ENCODE data around the gene MYO15B. TPM values are rescaled to one million over a fixed set of nuclear protein-coding genes. Genes with fewer than 3 reads are reported as not detected.
A peak's percentile ranks its signal among the peaks of the same experiment; 100 is the strongest.

MYO15B gene
- total and polyA plus RNA-seq, 10 donors = 123 to 569 (median 347) TPM

GRCh38 chr17:75602644-75603043 lies 15.0 kb downstream of the MYO15B start:
- H3K27ac ChIP-seq = no peak overlapping the region
- DNase-seq = no peak
- H3K9me3 ChIP-seq = no peaks in the 10 kb centered on the region
- no peak for TF ChIP-seq POLR2A (IDR thresholded peaks at IDR 0.05)
- TF ChIP-seq POLR2AphosphoS5 (IDR thresholded peaks at IDR 0.05) = no peak
- TF ChIP-seq CTCF (IDR thresholded peaks at IDR 0.05 in 8 of 11, conservative IDR thresholded peaks at IDR 0.05 in 3 of 11) = no peak
- 85 to 94% (median 90%) methylated on average over 4 to 12 of the region's 12 CpGs for WGBS, 5 donors
- no peak overlapping the region for H3K4me3 ChIP-seq
- H3K4me1 ChIP-seq = peaks cover 0 to 10% (median 3%) of the 10 kb centered on the region in 6 donors
- H3K36me3 ChIP-seq = peaks cover 0 to 32% (median 0%) of the 10 kb centered on the region in 6 donors
- no peaks in the 10 kb centered on the region for H3K27me3 ChIP-seq (replicated peaks in 1 of 7)
- intact Hi-C loops (cut with DNase I; ENCODE audit: low total_unique reads) = no loop called here

GRCh38 chr17:75603123-75603522 lies 15.5 kb downstream of the MYO15B start:
- WGBS, 5 donors = 72 to 90% (median 80%) methylated on average over 9 of the region's 9 CpGs
- no peak for DNase-seq
- Histone ChIP-seq H3K4me3 (no peak overlapping the region), H3K9me3 (no peaks in the 10 kb centered on the region), H3K36me3 (peaks cover 0 to 34% (median 0%) of the 10 kb centered on the region in 6 donors), H3K27ac (peak overlapping the region in 1 of 8 donors; percentile 21), H3K4me1 (peaks cover 0 to 10% (median 3%) of the 10 kb centered on the region in 6 donors), H3K27me3 (replicated peaks in 1 of 7) (no peaks in the 10 kb centered on the region)
- TF ChIP-seq POLR2A (IDR thresholded peaks at IDR 0.05) (no peak), POLR2AphosphoS5 (IDR thresholded peaks at IDR 0.05) (peak in 1 of 3 donors; percentile 21)
- intact Hi-C loops (cut with DNase I; ENCODE audit: low total_unique reads) = no loop called here

- no peaks in the 10 kb centered on the region for H3K27me3 ChIP-seq (replicated peaks in 1 of 7)
- H3K27ac ChIP-seq = peak overlapping the region in 2 of 8 donors; percentile 9 to 21
- DNase-seq = no peak
- no peak overlapping the region for H3K4me3 ChIP-seq
- peaks cover 0 to 34% (median 0%) of the 10 kb centered on the region in 6 donors for H3K36me3 ChIP-seq
- TF ChIP-seq POLR2AphosphoS5 (IDR thresholded peaks at IDR 0.05) = no peak
- TF ChIP-seq CTCF (IDR thresholded peaks at IDR 0.05 in 8 of 11, conservative IDR thresholded peaks at IDR 0.05 in 3 of 11) = no peak
- TF ChIP-seq POLR2A (IDR thresholded peaks at IDR 0.05) = no peak
- intact Hi-C loops (cut with DNase I; ENCODE audit: low total_unique reads) = no loop called here
- H3K9me3 ChIP-seq = no peaks in the 10 kb centered on the region
- peaks cover 0 to 10% (median 3%) of the 10 kb centered on the region in 6 donors for H3K4me1 ChIP-seq
- WGBS, 5 donors = 63 to 81% (median 77%) methylated on average over 9 to 12 of the region's 12 CpGs
Measured at GRCh38 chr17:75604034-75604695, 16.6 kb downstream of the MYO15B start.

DNA sequence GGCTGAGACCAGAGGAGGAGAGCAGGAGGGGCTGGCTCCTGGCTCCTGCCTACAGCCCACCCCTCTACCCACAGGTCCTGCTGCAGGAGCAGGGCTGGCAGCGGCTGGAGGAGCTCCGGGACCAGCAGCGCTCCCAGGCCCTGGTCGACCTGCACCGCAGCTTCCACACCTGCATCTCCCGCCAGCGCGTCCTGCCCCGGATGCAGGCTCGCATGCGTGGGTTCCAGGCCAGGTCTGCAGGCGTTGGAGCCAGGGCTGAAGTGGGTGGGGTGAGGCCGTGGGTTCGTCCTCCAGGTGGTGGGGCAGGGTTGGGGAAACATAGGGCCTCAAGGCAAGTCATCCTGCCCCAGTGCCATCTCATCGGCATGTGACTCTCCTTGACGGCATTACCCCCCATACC lies 18.2 kb downstream of the MYO15B start:
- Histone ChIP-seq H3K36me3 (peaks cover 0 to 44% (median 2%) of the 10 kb centered on the region in 6 donors), H3K9me3 (no peaks in the 10 kb centered on the region), H3K4me1 (peaks cover 0 to 10% (median 3%) of the 10 kb centered on the region in 6 donors), H3K4me3 (no peak overlapping the region), H3K27me3 (replicated peaks in 1 of 7) (no peaks in the 10 kb centered on the region), H3K27ac (no peak overlapping the region)
- intact Hi-C loops (cut with DNase I; ENCODE audit: low total_unique reads) = no loop called here
- WGBS, 5 donors = 82 to 90% (median 86%) methylated on average over 14 to 16 of the region's 16 CpGs
- peak; percentile 55 for DNase-seq
- TF ChIP-seq CTCF (IDR thresholded peaks at IDR 0.05 in 8 of 11, conservative IDR thresholded peaks at IDR 0.05 in 3 of 11) (no peak), POLR2AphosphoS5 (IDR thresholded peaks at IDR 0.05) (peak; percentile 11 to 62 (median 40))

Measured in spleen (tissue), 11 donors.